Inflammatory macrophage (primary cell): ENCODE measurements around the gene LYRM2.
"Not testable (repeated sequence)": the region's sequence is repeated elsewhere in the genome, so short reads cannot be mapped to it uniquely, and the experiment has no call there.

Experiments
- DNase-seq, 2 donors: peaks; one replicate each; pipeline ENCODE4 v3.0.0-alpha.2; 2020 to 2022

Gene LYRM2

GRCh38 chr6:89644864-89645263, 6.3 kb upstream of the LYRM2 start:
- DNase-seq, result no peak

DNA sequence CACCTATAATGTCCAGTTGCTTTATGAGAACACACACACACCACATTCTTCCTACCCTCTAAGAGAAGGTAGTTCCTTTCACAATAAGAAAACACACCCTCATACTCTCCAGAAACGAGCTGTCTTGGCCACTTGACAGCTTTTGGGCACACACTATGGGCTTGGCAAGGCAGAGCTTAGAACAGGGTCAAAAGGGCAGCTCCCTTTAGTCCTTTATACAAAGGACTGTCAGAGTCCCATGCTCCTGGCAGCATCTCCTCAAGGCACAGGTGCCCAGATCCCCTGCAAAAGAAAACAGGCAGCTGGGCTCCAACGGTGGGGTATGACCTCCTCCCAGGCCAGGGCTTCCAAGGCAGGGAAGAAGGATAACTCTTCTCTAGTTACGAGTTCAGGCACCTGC, 4.9 kb upstream of the LYRM2 start:
- DNase-seq, result no peak

GRCh38 chr6:89642956-89643355, 4.4 kb upstream of the LYRM2 start:
- DNase-seq, result no peak

- DNase-seq, result not testable (repeated sequence)
Observed at GRCh38 chr6:89641581-89641980, 3.0 kb upstream of the LYRM2 start.

DNA sequence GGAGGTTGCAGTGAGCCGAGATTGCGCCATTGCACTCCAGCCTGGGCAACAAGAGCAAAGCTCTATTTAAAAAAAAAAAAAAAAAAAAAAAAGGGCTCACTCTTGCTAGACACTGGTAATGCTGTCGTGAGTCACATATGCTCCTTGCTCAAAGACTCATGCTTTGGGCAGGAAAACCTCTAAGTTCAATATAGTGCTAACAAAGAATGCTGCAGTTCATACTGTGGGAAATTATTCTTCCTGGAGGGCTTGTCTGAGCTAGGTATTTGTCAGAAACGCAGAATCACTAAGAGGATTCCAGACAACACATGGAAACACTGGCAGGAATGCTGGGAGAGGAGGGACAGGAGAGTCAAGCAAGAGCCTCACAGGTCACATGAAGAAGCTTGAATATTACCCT, 2.3 kb upstream of the LYRM2 start:
- no peak for DNase-seq

GRCh38 chr6:89637960-89638319, 607 bp downstream of the LYRM2 start:
- DNase-seq, result peak in 1 of 2 donors; percentile 14

GRCh38 chr6:89636412-89636811, 2.1 kb downstream of the LYRM2 start:
- not testable (repeated sequence) for DNase-seq

- no peak for DNase-seq
Observed at GRCh38 chr6:89630488-89630887, 8.1 kb downstream of the LYRM2 start.

- no peak for DNase-seq
Observed at GRCh38 chr6:89623749-89624148, 14.8 kb downstream of the LYRM2 start.

GRCh38 chr6:89619567-89619966, 19.0 kb downstream of the LYRM2 start:
- no peak for DNase-seq

DNA sequence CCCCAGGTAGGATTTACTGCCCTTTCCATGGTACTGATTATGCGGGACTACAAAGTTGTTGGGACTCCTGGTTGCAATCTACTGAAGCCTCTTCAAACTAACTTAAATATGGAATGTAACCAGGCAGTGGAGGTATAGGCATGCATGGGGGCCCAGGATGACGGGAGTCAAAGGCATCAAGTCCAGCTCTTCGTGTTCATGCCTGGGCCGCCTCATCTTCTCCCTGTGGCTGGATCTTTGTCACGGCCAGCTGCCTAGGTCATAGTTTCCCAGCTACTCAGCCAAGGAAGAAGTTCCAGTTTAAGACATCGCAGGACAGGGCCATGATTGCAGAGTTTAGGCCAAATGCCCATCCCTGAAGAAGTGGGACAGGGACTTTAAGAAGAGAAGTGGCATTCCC, 20.5 kb downstream of the LYRM2 start:
- no peak for DNase-seq

DNA sequence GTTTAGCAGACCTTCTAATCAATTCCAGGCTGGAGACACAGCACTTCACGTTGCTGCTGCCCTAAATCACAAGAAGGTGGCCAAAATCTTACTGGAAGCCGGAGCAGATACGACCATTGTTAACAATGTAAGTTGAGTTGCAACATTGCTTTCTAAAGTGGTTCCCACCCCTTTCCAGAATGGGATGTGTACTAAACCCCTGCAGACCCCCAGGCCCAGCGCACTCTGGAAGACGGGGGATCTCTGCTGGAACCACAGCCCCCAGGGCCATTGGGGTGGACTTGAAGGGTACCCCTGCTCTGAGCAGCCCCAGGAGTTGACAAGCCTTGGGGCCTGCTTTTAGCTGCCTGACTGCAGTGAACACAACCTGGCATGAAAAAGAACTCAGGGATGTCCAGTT, 22.0 kb downstream of the LYRM2 start:
- DNase-seq, result no peak

GRCh38 chr6:89615882-89616281, 22.7 kb downstream of the LYRM2 start:
- DNase-seq, result no peak

DNA sequence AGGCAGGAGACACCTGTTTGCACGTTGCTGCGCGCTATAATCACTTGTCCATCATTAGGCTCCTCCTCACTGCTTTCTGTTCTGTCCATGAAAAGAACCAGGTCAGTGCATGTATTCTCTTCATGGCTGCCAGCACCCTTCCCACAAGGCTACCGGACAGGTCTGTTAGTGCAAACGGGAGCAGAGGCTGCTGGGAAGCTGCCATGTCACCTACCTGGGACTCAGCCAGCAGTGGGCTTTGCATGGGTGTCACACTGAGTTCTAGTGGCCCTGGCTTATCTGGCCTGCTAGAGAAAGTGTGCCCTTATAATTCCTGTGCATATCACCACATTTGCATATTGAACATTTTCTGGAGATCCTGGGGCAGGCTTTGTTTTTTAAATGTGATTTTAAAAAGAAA, 24.8 kb downstream of the LYRM2 start:
- DNase-seq, result no peak

- no peak for DNase-seq
Observed at GRCh38 chr6:89612121-89612520, 26.4 kb downstream of the LYRM2 start.

DNA sequence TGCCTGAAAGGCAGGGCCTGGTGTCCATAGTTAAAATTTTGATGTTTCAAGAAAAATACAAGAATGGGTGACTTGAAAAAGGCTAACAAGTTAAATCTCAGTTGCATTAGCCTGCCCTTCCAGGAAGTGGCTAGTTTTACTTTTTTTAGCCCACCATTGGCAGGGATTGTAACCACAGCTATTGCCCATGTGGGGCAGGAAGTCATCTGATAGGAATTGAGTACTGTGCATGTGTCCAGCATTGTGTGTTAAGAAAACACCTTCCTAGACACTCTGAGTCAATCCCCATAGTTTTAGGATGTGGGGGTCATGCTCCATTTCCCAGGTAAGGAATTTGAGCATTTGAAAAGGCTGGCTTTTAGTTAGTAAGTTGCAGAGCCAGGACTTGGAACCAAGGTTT, 26.9 kb downstream of the LYRM2 start:
- peak in 1 of 2 donors; percentile 11 for DNase-seq

GRCh38 chr6:89610149-89610642, 28.4 kb downstream of the LYRM2 start:
- peak; percentile 71 to 74 for DNase-seq

- DNase-seq, result no peak
Observed at GRCh38 chr6:89605861-89606260, 32.7 kb downstream of the LYRM2 start.

DNA sequence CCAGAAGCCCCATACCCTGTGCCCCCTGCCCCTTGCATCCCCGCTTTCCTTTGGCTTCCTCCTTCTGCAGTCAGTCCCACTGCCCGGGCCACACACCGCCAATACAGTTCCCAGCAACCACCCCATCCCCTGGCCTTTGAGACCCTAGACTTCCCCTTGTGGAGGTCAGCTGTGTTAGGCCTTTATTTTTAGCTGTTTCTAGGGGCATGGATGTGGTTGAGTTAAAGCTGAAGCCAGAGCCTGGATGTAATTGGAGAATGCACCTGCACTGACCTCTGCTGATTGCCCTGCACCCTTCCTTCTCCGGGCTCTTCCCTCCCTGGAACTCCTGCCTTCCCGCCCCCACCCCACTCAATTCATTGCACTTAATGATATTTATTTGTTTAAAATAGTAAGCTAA, 33.9 kb downstream of the LYRM2 start:
- no peak for DNase-seq

GRCh38 chr6:89602166-89602565, 36.4 kb downstream of the LYRM2 start:
- no peak for DNase-seq

- no peak for DNase-seq
Observed at GRCh38 chr6:89599727-89600126, 38.8 kb downstream of the LYRM2 start.

GRCh38 chr6:89597988-89598387, 40.6 kb downstream of the LYRM2 start:
- peak; percentile 24 to 38 for DNase-seq

DNA sequence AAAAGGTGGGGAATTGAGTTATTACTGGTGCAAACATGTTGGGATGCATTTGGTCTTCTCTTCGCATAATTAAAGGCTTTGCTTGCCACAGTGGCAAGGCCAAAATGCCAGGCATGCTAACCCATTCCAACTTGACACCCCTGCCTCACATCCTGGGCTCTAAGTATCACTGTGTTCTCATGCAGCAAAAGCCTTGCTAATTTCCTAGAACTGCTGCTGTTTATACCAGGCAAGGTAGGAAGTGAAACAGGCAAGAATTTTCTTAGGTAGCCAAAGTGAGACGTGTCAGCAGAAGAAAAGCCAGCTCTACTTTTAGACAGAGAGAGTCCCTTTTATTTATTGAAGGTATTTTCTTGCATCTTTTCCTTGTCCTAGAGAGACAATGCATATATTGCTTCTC, 41.2 kb downstream of the LYRM2 start:
- no peak for DNase-seq

DNA sequence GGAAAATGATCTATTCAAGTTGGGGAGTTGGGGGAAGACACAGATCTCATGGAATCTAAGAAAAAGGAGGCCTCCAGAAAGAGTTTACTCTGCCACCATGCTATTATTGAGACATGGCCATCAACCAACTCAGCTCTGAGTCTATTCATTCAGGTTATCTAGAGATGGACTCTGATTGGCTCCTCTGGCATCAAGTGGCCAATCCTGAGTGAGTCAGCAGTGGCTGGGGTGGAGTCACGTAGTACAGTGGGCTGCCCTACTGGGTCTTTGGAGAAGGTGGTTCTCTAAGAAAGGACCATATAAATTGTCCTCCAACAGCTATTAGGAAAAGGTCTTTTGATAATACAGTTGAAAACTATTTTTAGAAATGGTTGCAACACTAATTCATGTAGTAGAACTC, 42.1 kb downstream of the LYRM2 start:
- DNase-seq, result no peak

DNA sequence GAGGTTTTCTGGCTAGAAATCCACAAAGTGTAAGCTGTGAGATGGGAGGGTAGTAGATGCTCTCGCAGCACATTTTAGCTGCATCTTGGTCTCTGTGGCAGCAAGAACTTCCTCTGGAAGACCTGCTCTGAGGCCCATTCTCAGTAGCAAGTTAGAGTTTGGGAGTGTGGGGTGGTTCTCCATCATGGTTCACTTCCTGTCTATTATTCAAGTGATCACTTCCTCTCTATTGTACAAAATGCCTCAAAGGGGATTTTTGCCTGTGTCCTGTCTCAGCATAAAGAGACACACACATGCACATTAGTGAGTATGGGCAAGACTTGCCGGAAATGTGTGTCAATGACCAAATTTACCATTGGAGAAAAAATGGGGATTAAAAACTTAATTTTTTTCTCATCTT, 42.5 kb downstream of the LYRM2 start:
- peak; percentile 3 to 12 for DNase-seq

GRCh38 chr6:89591745-89592144, 46.8 kb downstream of the LYRM2 start:
- no peak for DNase-seq
